ENCODE measurements around the gene NDST4.

- no peak for TF ChIP-seq YY1 (IDR thresholded peaks at IDR 0.05; ENCODE audit: low read depth)
- TF ChIP-seq MAX (IDR thresholded peaks at IDR 0.05): no peak
- TF ChIP-seq REST (IDR thresholded peaks at IDR 0.05; ENCODE audit: low read depth): no peak
- no peak for TF ChIP-seq TAF1 (IDR thresholded peaks at IDR 0.05; ENCODE audit: low read depth)
- no peak for TF ChIP-seq NFIC (IDR thresholded peaks at IDR 0.05)
- no peak for TF ChIP-seq TEAD4 (IDR thresholded peaks at IDR 0.05)
- no peak for TF ChIP-seq CEBPB (IDR thresholded peaks at IDR 0.05)
These were observed 35.7 kb upstream of the NDST4 start for GRCh38 chr4:115149106-115149505.

Measured in Ishikawa (cell line).